ENCODE results near the gene VIPAS39. TPM values are rescaled to one million over a fixed set of nuclear protein-coding genes. Genes with fewer than 3 reads are reported as not detected.

Gene VIPAS39
- total and polyA plus RNA-seq, 4 donors, result 5.6 to 13.9 (median 8.9) TPM

DNA sequence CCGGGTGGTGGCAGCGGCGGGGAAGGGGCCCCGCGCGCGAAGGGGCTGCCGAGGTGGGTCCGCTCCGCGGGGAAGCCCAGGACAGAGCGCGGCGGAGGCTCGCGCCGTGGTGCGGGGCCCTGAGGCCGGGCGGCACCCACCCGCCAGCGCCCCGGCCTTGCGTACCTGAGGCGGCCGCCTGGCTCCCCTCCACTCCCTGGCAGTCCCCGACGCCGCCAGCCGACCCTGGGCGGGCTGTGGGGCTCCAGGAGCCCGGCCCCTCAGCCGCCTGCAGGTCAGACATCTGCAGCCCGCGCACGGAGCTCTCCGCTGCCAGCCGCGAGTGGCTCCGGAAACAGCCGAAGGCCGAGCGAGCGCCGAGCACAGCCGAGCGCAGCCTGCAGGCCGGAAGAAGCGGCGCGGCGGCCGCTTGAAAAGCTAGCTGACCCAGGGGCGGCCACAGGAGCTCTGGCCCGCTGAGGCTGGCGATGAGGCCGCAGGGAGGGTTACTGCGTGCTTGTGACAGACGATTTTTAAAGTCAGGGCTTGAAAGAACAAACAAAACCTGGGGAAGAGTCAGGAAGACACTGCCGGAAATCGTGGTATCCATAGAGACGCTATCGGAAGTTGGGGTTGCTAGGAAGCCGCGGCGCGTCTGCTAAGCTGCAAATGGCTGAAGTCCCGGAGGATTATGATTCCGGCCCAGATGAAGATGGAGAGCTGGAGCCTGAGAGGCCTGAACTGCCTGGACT is 80.5 kb downstream of the VIPAS39 start, which contains the start of the genes SAMD15 and TMED8 (continued):
- TF ChIP-seq NR2F2 (IDR thresholded peaks at IDR 0.05) (no peak), FOXA2 (IDR thresholded peaks at IDR 0.05) (no peak), RAD21 (IDR thresholded peaks at IDR 0.05) (no peak), GABPA (IDR thresholded peaks at IDR 0.05 in 1 of 2, conservative IDR thresholded peaks at IDR 0.05 in 1 of 2) (peak; percentile 81 to 91)

Small RNA genes within 50 kb of the gene (small RNA-seq; reads per million reads assigned to genes)
- not detected for gene RF00404

Other genes starting within 250 kb of the VIPAS39 start
- gene NGB, start 186.4 kb downstream of the VIPAS39 start, total RNA-seq, result not detected
- not detected for gene NGB, start 186.4 kb downstream of the VIPAS39 start, polyA plus RNA-seq
- 10 to 100 TPM in 1 of 2 donors, 1 to 10 TPM in 1; 5.3 to 13.1 TPM for gene POMT2, start 136.7 kb downstream of the VIPAS39 start, total RNA-seq
- 1 to 10 TPM; 4.8 to 5.2 TPM for gene POMT2, start 136.7 kb downstream of the VIPAS39 start, polyA plus RNA-seq
- 100 to 1,000 TPM in 1 of 2 donors, 10 to 100 TPM in 1; 14.9 to 183 TPM for gene GSTZ1, start 136.6 kb downstream of the VIPAS39 start, total RNA-seq
- gene GSTZ1, start 136.6 kb downstream of the VIPAS39 start, polyA plus RNA-seq, result 10 to 100 TPM; 52.0 to 70.4 TPM
- 1 to 10 TPM; 6.9 TPM for gene TMED8, start 80.5 kb downstream of the VIPAS39 start, total RNA-seq
- gene TMED8, start 80.5 kb downstream of the VIPAS39 start, polyA plus RNA-seq, result 1 to 10 TPM; 1.3 to 1.6 TPM
- gene SAMD15, start 80.2 kb downstream of the VIPAS39 start, total RNA-seq, result under 1 TPM; 0.19 to 0.50 TPM
- gene SAMD15, start 80.2 kb downstream of the VIPAS39 start, polyA plus RNA-seq, result under 1 TPM in 1 of 2 donors, not detected in 1; 0.10 TPM
- under 1 TPM; 0.19 to 0.50 TPM for gene NOXRED1, start 34.1 kb downstream of the VIPAS39 start, total RNA-seq
- gene NOXRED1, start 34.1 kb downstream of the VIPAS39 start, polyA plus RNA-seq, result under 1 TPM; 0.06 to 0.42 TPM
- 10 to 100 TPM; 45.8 to 80.7 TPM for gene AHSA1, start 492 bp upstream of the VIPAS39 start, total RNA-seq
- 10 to 100 TPM; 47.5 to 54.3 TPM for gene AHSA1, start 492 bp upstream of the VIPAS39 start, polyA plus RNA-seq
- not detected for gene ISM2, start 41.2 kb upstream of the VIPAS39 start, total RNA-seq
- gene ISM2, start 41.2 kb upstream of the VIPAS39 start, polyA plus RNA-seq, result not detected
- 10 to 100 TPM; 15.1 to 19.2 TPM for gene SPTLC2, start 159.0 kb upstream of the VIPAS39 start, total RNA-seq
- 1 to 10 TPM; 3.9 to 4.6 TPM for gene SPTLC2, start 159.0 kb upstream of the VIPAS39 start, polyA plus RNA-seq